IPS-NIHi7 (cell line): ENCODE results near the gene ANO6.
A peak's percentile ranks its signal among the peaks of the same experiment; 100 is the strongest.
"Not testable (repeated sequence)": the region's sequence is repeated elsewhere in the genome, so short reads cannot be mapped to it uniquely, and the experiment has no call there.

Source experiments
- DNase-seq: peaks from one replicate; pipeline ENCODE4 v3.0.0; 2012; ENCODE audit warnings: mixed read lengths; ENCODE audit errors: extremely low spot score

ANO6 gene

GRCh38 chr12:45213107-45213506 is 2.8 kb upstream of the ANO6 start:
- no peak for DNase-seq

- DNase-seq, result no peak
These were observed 1.8 kb upstream of the ANO6 start for GRCh38 chr12:45214071-45214470.

GRCh38 chr12:45214749-45215418 is 1.0 kb upstream of the ANO6 start:
- no peak for DNase-seq

GRCh38 chr12:45216230-45216982 is 511 bp downstream of the ANO6 start:
- peak; percentile 47 for DNase-seq

GRCh38 chr12:45216983-45217485 is 1.1 kb downstream of the ANO6 start:
- DNase-seq, result no peak

- DNase-seq, result no peak
These were observed 2.0 kb downstream of the ANO6 start for GRCh38 chr12:45217846-45218245.

GRCh38 chr12:45219621-45220020 is 3.7 kb downstream of the ANO6 start:
- no peak for DNase-seq

- DNase-seq, result no peak
These were observed 4.6 kb downstream of the ANO6 start for GRCh38 chr12:45220363-45220931.

- no peak for DNase-seq
These were observed 5.1 kb downstream of the ANO6 start for GRCh38 chr12:45220969-45221368.

- DNase-seq, result no peak
These were observed 8.0 kb downstream of the ANO6 start for GRCh38 chr12:45223868-45224267.

GRCh38 chr12:45224311-45224710 is 8.4 kb downstream of the ANO6 start:
- no peak for DNase-seq

GRCh38 chr12:45226021-45226420 is 10.1 kb downstream of the ANO6 start:
- DNase-seq, result no peak

- no peak for DNase-seq
These were observed 11.6 kb downstream of the ANO6 start for GRCh38 chr12:45227316-45228067.

GRCh38 chr12:45231515-45232145 is 15.7 kb downstream of the ANO6 start:
- DNase-seq, result no peak

- DNase-seq, result no peak
These were observed 16.4 kb downstream of the ANO6 start for GRCh38 chr12:45232146-45232755.

GRCh38 chr12:45232756-45233372 is 17.0 kb downstream of the ANO6 start:
- DNase-seq, result peak; percentile 56

- DNase-seq, result peak; percentile 77
These were observed 18.4 kb downstream of the ANO6 start for GRCh38 chr12:45234139-45234865.

- no peak for DNase-seq
These were observed 19.5 kb downstream of the ANO6 start for GRCh38 chr12:45235087-45236025.

- not testable (repeated sequence) for DNase-seq
These were observed 20.5 kb downstream of the ANO6 start for GRCh38 chr12:45236383-45236782.
